Spleen (tissue), 11 donors: Measurements from ENCODE around the gene APOL6. TPM values are rescaled to one million over a fixed set of nuclear protein-coding genes. Genes with fewer than 3 reads are reported as not detected.

ENCODE experiments used
- DNase-seq: peaks from one replicate; pipeline ENCODE4 v3.0.0-alpha.2; 2020
- H3K27ac ChIP-seq, 8 donors: fragments of 200-600 bp; sonication (generic) in 7 of 8; 1 replicate in 4 of 8; 2 replicates in 4 of 8; pipeline versions ENCODE4 v1.5.0 to v1.8.0; 2016 to 2021; ENCODE audit warnings: inconsistent platforms in 4 of 8, mild to moderate bottlenecking in 4 of 8, moderate library complexity in 1 of 8
- H3K27me3 ChIP-seq, 7 donors: fragments of 200-600 bp; sonication (generic) in 6 of 7; replicated peaks in 1 of 7; 1 replicate in 4 of 7; 2 replicates in 3 of 7; pipeline versions ENCODE4 v1.5.0 to v1.8.0; 2016 to 2021; ENCODE audit warnings: inconsistent platforms in 3 of 7, mild to moderate bottlenecking in 1 of 7
- H3K36me3 ChIP-seq, 6 donors: fragments of 200-600 bp; sonication (generic) in 5 of 6; 1 replicate in 4 of 6; 2 replicates in 2 of 6; pipeline versions ENCODE4 v1.5.0 to v1.8.0; 2016 to 2021; ENCODE audit warnings: inconsistent platforms in 2 of 6
- H3K4me1 ChIP-seq, 6 donors: fragments of 200-600 bp; sonication (generic) in 5 of 6; 1 replicate in 3 of 6; 2 replicates in 3 of 6; pipeline versions ENCODE4 v1.5.0 to v1.8.0; 2016 to 2021; ENCODE audit warnings: inconsistent platforms in 3 of 6
- H3K4me3 ChIP-seq, 8 donors: fragments of 200-600 bp; sonication (generic) in 7 of 8; 1 replicate in 4 of 8; 2 replicates in 4 of 8; pipeline versions ENCODE4 v1.5.0 to v1.8.0; 2016 to 2021; ENCODE audit warnings: inconsistent platforms in 4 of 8, mild to moderate bottlenecking in 4 of 8, moderate library complexity in 2 of 8
- H3K9me3 ChIP-seq, 8 donors: fragments of 200-600 bp; sonication (generic) in 7 of 8; 1 replicate in 4 of 8; 2 replicates in 4 of 8; pipeline versions ENCODE4 v1.5.0 to v1.8.0; 2016 to 2021; ENCODE audit warnings: inconsistent platforms in 4 of 8
- CTCF ChIP-seq, 11 experiments: fragments of 200-600 bp in 7 of 11; fragments of 450-650 bp in 4 of 11; sonication (generic) in 4 of 11; IDR thresholded peaks in 8 of 11; conservative IDR thresholded peaks in 3 of 11; 1 replicate in 7 of 11; 2 replicates in 4 of 11; pipeline versions ENCODE4 v1.4.0 to v1.8.0; 2016 to 2021; ENCODE audit warnings: antibody characterized with exemption in 11 of 11, inconsistent platforms in 4 of 11, mild to moderate bottlenecking in 1 of 11
- POLR2A ChIP-seq, 3 donors: fragments of 450-650 bp; IDR thresholded peaks; one replicate each; pipeline ENCODE4 v1.5.1; 2017; ENCODE audit warnings: antibody characterized with exemption in 3 of 3, mild to moderate bottlenecking in 1 of 3
- POLR2AphosphoS5 ChIP-seq, 3 donors: sonication (generic); formaldehyde crosslinking; IDR thresholded peaks; one replicate each; pipeline ENCODE4 v1.5.1; 2017; ENCODE audit warnings: antibody characterized with exemption in 3 of 3
- WGBS, 5 donors: extraction: QIAGEN DNeasy Blood & Tissue Kit in 3 of 5; methylation state at CpG; one replicate each; pipeline versions ENCODE4 v1.1.5 to v1.1.7; 2013 to 2018; 5-methylcytosine and 5-hydroxymethylcytosine counted together
- intact Hi-C: fragments of 100-400 bp; cut with DNase I; formaldehyde crosslinking; loops from one replicate; pipeline ENCODE4 v1.15.0; 2023; ENCODE audit warnings: low total_unique reads
- polyA plus RNA-seq, 3 donors: library from polyadenylated mRNA; stranded (reverse); fragments of 200-250 nt; gene quantifications; one replicate each; pipeline ENCODE4 v1.2.1, GENCODE V29; 2013
- total RNA-seq, 7 donors: library from RNA; depleted of rRNA in 3 of 7; stranded (reverse); fragments of >200 nt in 3 of 7; fragmentation: NEBNext Ultra II Directional in 4 of 7; extraction: Animal tissue kit (Norgen Biotek cat#: 25700) in 4 of 7; gene quantifications; one replicate each; pipeline versions ENCODE4 v1.1.0 to v1.2.1, GENCODE V29; 2016 to 2021
- donor health status: healthy with polysubstance abuse.
- donor health status: DM: no; HTN: no; CAD: no; lungs with moderate emphysema.
- donor health status: DM: no; HTN: no; CAD: no.
- donor health status: Bipolar disorder and iron deficiency.
- donor health status: healthy.
- donor health status: DM: no; HTN: no; CAD: no.
- donor health status: DM: yes; HTN: yes; CAD: no.

The APOL6 gene
- total and polyA plus RNA-seq, 10 donors, result 4.4 to 48.1 (median 37.3) TPM

GRCh38 chr22:35629406-35630216 lies 18.6 kb upstream of the APOL6 start:
- Histone ChIP-seq H3K36me3 (no peaks in the 10 kb centered on the region), H3K27me3 (peaks cover 0 to 33% (median 0%) of the 10 kb centered on the region in 7 donors), H3K9me3 (no peaks in the 10 kb centered on the region), H3K27ac (peak overlapping the region in 6 of 8 donors; percentile 10 to 83 (median 47)), H3K4me3 (no peak overlapping the region), H3K4me1 (peaks cover 0 to 34% (median 15%) of the 10 kb centered on the region in 6 donors)
- 22 to 38% (median 32%) methylated on average over 9 of the region's 9 CpGs for WGBS, 5 donors
- no peak for DNase-seq
- intact Hi-C loops, result loop anchor here (10.0 kb wide), 3 partner anchors 215 to 495 kb away; no protein-coding TSS in a partner anchor
- TF ChIP-seq CTCF (IDR thresholded peaks at IDR 0.05 in 8 of 11, conservative IDR thresholded peaks at IDR 0.05 in 3 of 11), result no peak
- TF ChIP-seq POLR2A (IDR thresholded peaks at IDR 0.05), result no peak
- TF ChIP-seq POLR2AphosphoS5 (IDR thresholded peaks at IDR 0.05), result no peak

- Histone ChIP-seq H3K4me1 (peaks cover 0 to 34% (median 15%) of the 10 kb centered on the region in 6 donors), H3K9me3 (no peaks in the 10 kb centered on the region), H3K4me3 (no peak overlapping the region), H3K27me3 (peaks cover 0 to 26% (median 0%) of the 10 kb centered on the region in 7 donors), H3K36me3 (no peaks in the 10 kb centered on the region), H3K27ac (peak overlapping the region in 3 of 8 donors; percentile 34 to 83 (median 57))
- intact Hi-C loops, result no loop called here
- WGBS, 5 donors, result 68 to 82% (median 74%) methylated on average over 4 of the region's 4 CpGs
- TF ChIP-seq POLR2A (IDR thresholded peaks at IDR 0.05), result no peak
- DNase-seq, result peak; percentile 39
Observed at GRCh38 chr22:35630387-35630793, 17.9 kb upstream of the APOL6 start.

DNA sequence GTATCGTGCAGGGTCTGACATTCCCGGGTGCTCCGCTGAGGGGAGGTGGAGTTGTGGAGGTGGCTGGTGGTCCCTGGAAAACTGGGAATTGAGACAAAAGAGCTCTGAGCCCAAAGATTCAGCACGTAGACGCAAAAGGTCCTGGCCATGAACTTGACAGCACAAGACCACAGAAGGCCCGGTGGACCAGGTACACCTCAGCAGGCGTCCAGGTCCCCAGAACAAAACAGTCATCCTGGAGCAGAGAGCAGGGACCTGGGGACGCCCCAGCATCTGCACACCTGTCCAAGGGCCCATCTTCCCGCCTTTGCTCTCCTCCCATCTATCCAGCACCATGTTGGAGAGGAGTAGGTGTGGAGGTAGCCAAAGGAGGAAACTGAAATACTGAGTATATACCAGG lies 17.4 kb upstream of the APOL6 start:
- TF ChIP-seq CTCF (IDR thresholded peaks at IDR 0.05 in 8 of 11, conservative IDR thresholded peaks at IDR 0.05 in 3 of 11) (no peak), POLR2AphosphoS5 (IDR thresholded peaks at IDR 0.05) (no peak), POLR2A (IDR thresholded peaks at IDR 0.05) (no peak)
- peaks cover 0 to 21% (median 0%) of the 10 kb centered on the region in 7 donors for H3K27me3 ChIP-seq
- WGBS, 5 donors, result 84 to 97% (median 96%) methylated on average over 9 of the region's 9 CpGs
- no peaks in the 10 kb centered on the region for H3K36me3 ChIP-seq
- no peak overlapping the region for H3K4me3 ChIP-seq
- peak; percentile 44 for DNase-seq
- H3K9me3 ChIP-seq, result no peaks in the 10 kb centered on the region
- H3K4me1 ChIP-seq, result peaks cover 0 to 34% (median 15%) of the 10 kb centered on the region in 6 donors
- intact Hi-C loops, result no loop called here
- H3K27ac ChIP-seq, result peak overlapping the region in 3 of 8 donors; percentile 34 to 83 (median 57)

GRCh38 chr22:35631597-35631996 lies 16.6 kb upstream of the APOL6 start:
- DNase-seq, result peak; percentile 68
- 63 to 83% (median 76%) methylated on average over 5 of the region's 5 CpGs for WGBS, 5 donors
- intact Hi-C loops, result no loop called here

More at GRCh38 chr22:35631597-35631996, 16.6 kb upstream of the APOL6 start:
- TF ChIP-seq POLR2A (IDR thresholded peaks at IDR 0.05), result no peak
- peak in 9 of 11 experiments; percentile 20 to 62 (median 42) for TF ChIP-seq CTCF (IDR thresholded peaks at IDR 0.05 in 8 of 11, conservative IDR thresholded peaks at IDR 0.05 in 3 of 11)
- TF ChIP-seq POLR2AphosphoS5 (IDR thresholded peaks at IDR 0.05), result no peak
- Histone ChIP-seq H3K9me3 (no peaks in the 10 kb centered on the region), H3K4me3 (no peak overlapping the region), H3K36me3 (no peaks in the 10 kb centered on the region), H3K4me1 (peaks cover 0 to 33% (median 15%) of the 10 kb centered on the region in 6 donors), H3K27me3 (peaks cover 0 to 14% (median 0%) of the 10 kb centered on the region in 7 donors), H3K27ac (no peak overlapping the region)
